Nephron (organoid): Measurements from ENCODE around the gene CELF4.

Experiments
- H3K27ac Mint-ChIP-seq, 3 experiments: 2 replicates each; pipeline ENCODE4 v1.8.0; 2020; ENCODE audit warnings: mixed read lengths in 3 of 3, mild to moderate bottlenecking in 2 of 3, moderate library complexity in 1 of 3
- H3K27me3 Mint-ChIP-seq: 2 replicates; pipeline ENCODE4 v1.8.0; 2021; ENCODE audit warnings: low read depth, mild to moderate bottlenecking, moderate library complexity, mixed read lengths
- H3K36me3 Mint-ChIP-seq: 2 replicates; pipeline ENCODE4 v1.8.0; 2020; ENCODE audit warnings: low read depth, mixed read lengths
- H3K4me1 Mint-ChIP-seq: 2 replicates; pipeline ENCODE4 v1.8.0; 2020; ENCODE audit warnings: mixed read lengths
- H3K4me3 Mint-ChIP-seq, 3 experiments: 2 replicates each; pipeline ENCODE4 v1.8.0; 2020; ENCODE audit warnings: mild to moderate bottlenecking in 3 of 3, mixed read lengths in 3 of 3, moderate library complexity in 2 of 3
- H3K9me3 Mint-ChIP-seq: 2 replicates; pipeline ENCODE4 v1.8.0; 2020; ENCODE audit warnings: mixed read lengths
- TF ChIP-seq, protein P1 (sequence below), 3 experiments: fragments of 200-600 bp; sonication (generic); IDR thresholded peaks; one replicate each; pipeline ENCODE4 v1.5.0; 2021; ENCODE audit warnings: antibody characterized with exemption in 3 of 3; ENCODE audit not compliant: unreplicated experiment in 3 of 3

CELF4 gene

DNA sequence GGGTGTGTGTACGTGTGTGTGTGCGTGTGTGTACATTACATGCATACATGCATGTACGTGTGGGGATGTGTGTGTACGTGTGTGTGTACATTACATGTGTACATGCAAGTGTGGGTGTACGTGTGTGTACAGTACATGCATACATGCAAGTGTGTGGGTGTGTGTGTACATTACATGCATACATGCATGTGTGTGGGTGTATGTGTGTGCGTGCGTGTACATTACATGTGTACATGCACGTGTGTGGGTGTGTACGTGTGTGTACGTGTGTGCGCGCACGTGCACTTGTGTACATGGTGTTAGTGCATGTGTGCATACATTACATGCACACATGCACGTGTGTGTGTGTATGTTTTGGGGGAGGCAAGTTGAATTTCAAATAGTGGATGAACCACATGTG, 300.6 kb downstream of the CELF4 start:
- peak overlapping the region in 1 of 3 experiments; percentile 1 for H3K4me3 Mint-ChIP-seq
- TF ChIP-seq, protein P1, sequence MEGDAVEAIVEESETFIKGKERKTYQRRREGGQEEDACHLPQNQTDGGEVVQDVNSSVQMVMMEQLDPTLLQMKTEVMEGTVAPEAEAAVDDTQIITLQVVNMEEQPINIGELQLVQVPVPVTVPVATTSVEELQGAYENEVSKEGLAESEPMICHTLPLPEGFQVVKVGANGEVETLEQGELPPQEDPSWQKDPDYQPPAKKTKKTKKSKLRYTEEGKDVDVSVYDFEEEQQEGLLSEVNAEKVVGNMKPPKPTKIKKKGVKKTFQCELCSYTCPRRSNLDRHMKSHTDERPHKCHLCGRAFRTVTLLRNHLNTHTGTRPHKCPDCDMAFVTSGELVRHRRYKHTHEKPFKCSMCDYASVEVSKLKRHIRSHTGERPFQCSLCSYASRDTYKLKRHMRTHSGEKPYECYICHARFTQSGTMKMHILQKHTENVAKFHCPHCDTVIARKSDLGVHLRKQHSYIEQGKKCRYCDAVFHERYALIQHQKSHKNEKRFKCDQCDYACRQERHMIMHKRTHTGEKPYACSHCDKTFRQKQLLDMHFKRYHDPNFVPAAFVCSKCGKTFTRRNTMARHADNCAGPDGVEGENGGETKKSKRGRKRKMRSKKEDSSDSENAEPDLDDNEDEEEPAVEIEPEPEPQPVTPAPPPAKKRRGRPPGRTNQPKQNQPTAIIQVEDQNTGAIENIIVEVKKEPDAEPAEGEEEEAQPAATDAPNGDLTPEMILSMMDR (IDR thresholded peaks at IDR 0.05; ENCODE audit: unreplicated experiment in 3 of 3): no peak
- H3K27me3 Mint-ChIP-seq: peaks cover 27% of the 10 kb centered on the region
- no peak overlapping the region for H3K27ac Mint-ChIP-seq
- no peaks in the 10 kb centered on the region for H3K9me3 Mint-ChIP-seq
- no peaks in the 10 kb centered on the region for H3K36me3 Mint-ChIP-seq
- H3K4me1 Mint-ChIP-seq: no peaks in the 10 kb centered on the region

DNA sequence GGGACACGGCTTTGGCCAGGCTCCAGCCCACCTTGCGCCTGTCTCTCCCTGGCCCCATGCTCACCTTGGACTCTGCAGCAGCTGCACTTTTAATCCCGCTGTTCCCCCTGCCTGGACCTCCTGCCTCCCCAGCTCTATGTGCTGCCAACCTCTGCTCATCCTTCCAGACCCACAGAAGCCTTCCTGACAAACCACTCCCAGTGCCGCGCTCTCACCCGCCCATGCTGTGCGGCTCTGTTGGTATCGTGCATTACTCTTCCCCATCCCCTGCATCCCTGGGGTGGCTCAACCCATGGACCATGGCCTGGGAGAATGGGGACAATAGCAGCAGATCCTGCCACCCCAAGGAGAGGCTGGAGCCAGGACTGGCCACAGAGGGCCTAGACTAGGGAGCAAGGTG, 303.6 kb downstream of the CELF4 start:
- Mint-ChIP-seq H3K27ac (no peak overlapping the region), H3K9me3 (no peaks in the 10 kb centered on the region), H3K4me3 (no peak overlapping the region), H3K27me3 (peaks cover 43% of the 10 kb centered on the region), H3K4me1 (peaks cover 6% of the 10 kb centered on the region), H3K36me3 (no peaks in the 10 kb centered on the region)
- TF ChIP-seq, protein P1 (IDR thresholded peaks at IDR 0.05; ENCODE audit: unreplicated experiment in 3 of 3): no peak

DNA sequence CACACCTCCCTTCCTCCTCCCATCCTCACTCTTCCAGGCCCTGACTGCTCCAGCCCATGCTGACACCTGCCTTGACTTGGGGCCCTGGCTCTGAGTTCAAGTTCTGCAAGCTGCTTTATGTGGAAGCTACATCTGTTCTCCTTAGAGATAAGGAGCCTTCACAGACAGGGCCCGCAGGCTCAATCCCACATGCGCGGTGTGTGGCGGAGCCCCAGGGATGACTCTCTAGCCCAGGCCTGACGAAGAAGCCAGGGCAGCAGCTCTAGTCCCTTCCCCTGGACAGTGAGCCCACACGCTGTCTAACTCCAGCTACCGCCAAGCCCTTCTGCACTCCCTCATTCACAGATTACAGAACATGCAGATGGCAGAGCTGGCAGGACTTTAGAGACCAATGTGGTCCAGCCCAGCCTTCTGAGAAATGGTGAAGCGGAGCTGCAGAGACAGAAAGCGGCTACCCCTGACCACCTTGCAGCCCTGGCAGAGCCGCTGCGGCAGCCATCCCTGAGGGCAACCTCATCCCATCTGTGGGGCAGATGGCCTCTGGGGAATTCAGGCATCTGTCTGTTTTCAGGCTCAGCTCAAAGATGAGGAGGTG, 304.3 kb downstream of the CELF4 start:
- Mint-ChIP-seq H3K27ac (no peak overlapping the region), H3K36me3 (no peaks in the 10 kb centered on the region), H3K9me3 (no peaks in the 10 kb centered on the region), H3K27me3 (peaks cover 47% of the 10 kb centered on the region), H3K4me1 (peaks cover 10% of the 10 kb centered on the region), H3K4me3 (no peak overlapping the region)
- TF ChIP-seq, protein P1 (IDR thresholded peaks at IDR 0.05; ENCODE audit: unreplicated experiment in 3 of 3): no peak

DNA sequence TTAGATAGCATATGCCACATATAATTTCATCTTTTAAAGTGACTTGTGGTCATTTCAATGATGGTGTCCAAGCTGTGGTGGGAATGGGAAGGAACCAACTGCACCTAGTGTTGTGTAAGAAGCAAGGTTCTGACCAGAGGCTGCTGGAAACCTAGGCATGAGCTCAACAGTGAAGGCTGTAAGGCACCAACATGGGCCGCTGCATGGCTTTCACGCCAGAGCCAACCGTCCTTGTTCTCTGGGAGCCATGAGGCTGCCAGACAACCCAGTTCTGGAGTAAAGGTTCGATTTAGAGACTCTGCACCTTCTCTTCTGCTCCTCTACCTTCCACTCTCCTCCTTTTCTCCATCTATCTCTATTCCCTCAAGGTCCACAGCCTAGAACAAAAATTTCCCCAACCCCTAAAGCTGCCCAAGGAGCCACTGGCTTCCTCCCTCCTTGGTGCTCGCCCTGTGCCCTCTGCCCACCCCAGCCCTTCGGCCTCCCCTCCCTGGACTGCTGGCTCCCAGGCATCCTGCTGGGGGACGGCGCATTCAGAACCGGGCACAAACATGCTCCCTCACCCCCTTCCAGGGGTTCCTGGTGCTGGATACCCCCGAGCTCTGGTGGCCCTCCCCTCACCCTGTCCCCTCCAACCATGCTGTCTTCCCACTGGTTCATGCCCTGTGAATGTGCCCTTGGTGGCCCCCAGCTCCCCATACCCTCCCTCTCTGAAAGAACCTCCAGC, 305.1 kb downstream of the CELF4 start:
- H3K4me3 Mint-ChIP-seq: no peak overlapping the region
- no peaks in the 10 kb centered on the region for H3K9me3 Mint-ChIP-seq
- TF ChIP-seq, protein P1 (IDR thresholded peaks at IDR 0.05; ENCODE audit: unreplicated experiment in 3 of 3): no peak
- no peak overlapping the region for H3K27ac Mint-ChIP-seq
- H3K4me1 Mint-ChIP-seq: peaks cover 10% of the 10 kb centered on the region
- H3K36me3 Mint-ChIP-seq: no peaks in the 10 kb centered on the region
- peaks cover 47% of the 10 kb centered on the region for H3K27me3 Mint-ChIP-seq

DNA sequence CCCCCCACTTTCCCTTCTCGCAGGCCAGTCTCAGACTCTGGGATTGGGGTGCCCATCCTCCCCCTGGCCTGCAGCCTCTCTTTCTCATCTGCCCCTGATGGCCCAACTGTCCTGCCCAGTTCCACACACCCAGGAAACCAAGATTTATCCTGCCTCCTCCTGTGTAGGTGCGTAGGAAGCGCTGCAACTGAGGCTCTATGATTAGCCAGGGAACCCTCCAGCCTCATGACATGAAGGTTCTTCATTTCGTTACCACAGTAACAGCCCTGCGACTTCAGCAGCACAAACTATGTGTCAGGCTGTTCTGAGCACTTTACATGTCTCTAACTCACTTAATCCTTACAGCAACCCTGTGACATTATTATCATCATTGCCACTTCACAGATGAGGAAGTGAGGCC, 305.9 kb downstream of the CELF4 start:
- no peaks in the 10 kb centered on the region for H3K36me3 Mint-ChIP-seq
- peaks cover 10% of the 10 kb centered on the region for H3K4me1 Mint-ChIP-seq
- no peak overlapping the region for H3K4me3 Mint-ChIP-seq
- H3K27me3 Mint-ChIP-seq: peaks cover 52% of the 10 kb centered on the region
- H3K27ac Mint-ChIP-seq: no peak overlapping the region
- TF ChIP-seq, protein P1 (IDR thresholded peaks at IDR 0.05; ENCODE audit: unreplicated experiment in 3 of 3): no peak
- H3K9me3 Mint-ChIP-seq: no peaks in the 10 kb centered on the region

DNA sequence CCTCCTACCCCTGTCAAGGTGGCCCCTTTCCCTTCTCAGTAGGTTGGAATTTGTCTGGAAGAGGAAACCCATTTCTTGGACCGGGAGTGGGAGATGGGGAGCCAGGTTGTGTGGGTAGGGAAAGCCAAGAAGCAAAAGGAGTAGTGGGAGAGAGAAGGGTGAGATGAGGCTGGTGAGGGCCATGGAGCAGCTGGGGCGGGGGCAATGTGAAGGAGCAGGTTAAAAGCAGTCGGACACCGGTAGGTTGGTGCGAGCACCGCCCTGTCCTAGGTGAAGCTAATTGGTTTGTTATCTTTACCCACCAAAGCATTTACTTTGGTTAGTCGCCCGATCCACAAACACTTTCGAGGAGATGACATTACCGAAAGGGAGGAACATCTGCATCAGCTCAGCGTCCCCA, 306.8 kb downstream of the CELF4 start:
- H3K36me3 Mint-ChIP-seq: no peaks in the 10 kb centered on the region
- peaks cover 45% of the 10 kb centered on the region for H3K27me3 Mint-ChIP-seq
- peaks cover 10% of the 10 kb centered on the region for H3K4me1 Mint-ChIP-seq
- TF ChIP-seq, protein P1 (IDR thresholded peaks at IDR 0.05; ENCODE audit: unreplicated experiment in 3 of 3): no peak
- H3K27ac Mint-ChIP-seq: no peak overlapping the region
- no peaks in the 10 kb centered on the region for H3K9me3 Mint-ChIP-seq
- H3K4me3 Mint-ChIP-seq: no peak overlapping the region
